GM19025 (cell line): ENCODE data around the gene MSLN.
A peak's percentile ranks its signal among the peaks of the same experiment; 100 is the strongest.
"Not testable (repeated sequence)": the region's sequence is repeated elsewhere in the genome, so short reads cannot be mapped to it uniquely, and the experiment has no call there.

Source experiments
- ATAC-seq: cut with Tn5 transposase; IDR thresholded peaks from one replicate; pipeline ENCODE4 v1.9.1; 2021; ENCODE audit warnings: mild to moderate bottlenecking, low read depth, moderate library complexity; ENCODE audit not compliant: unreplicated experiment

The MSLN gene

GRCh38 chr16:734208-734980, 26.1 kb upstream of the MSLN start:
- no peak for ATAC-seq

GRCh38 chr16:734981-735881, 25.3 kb upstream of the MSLN start:
- no peak for ATAC-seq

DNA sequence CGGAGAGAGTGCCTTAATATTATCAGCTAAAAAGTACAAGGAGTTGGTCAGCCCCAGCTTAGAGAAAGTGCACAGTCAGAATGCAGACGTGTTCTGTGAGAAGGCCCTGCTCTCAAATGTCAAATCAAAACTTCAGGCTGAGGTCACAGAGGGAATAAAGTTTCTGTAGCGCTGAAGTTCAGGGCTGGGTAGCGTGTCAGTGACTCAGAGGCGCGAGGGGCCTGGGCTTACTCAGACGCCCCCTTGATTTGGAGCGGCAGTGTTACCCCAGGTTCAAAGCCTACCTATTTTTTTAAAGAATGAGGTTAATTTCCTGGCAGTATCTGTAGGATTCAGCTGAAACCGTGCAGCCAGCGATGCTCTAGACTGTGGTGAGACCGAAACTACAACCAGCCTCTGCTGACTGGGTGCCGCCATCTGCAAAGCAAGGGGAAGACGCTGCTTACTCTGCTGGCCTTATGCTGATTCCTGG, 24.5 kb upstream of the MSLN start:
- no peak for ATAC-seq

- no peak for ATAC-seq
These were observed 23.5 kb upstream of the MSLN start for GRCh38 chr16:736936-737481.

DNA sequence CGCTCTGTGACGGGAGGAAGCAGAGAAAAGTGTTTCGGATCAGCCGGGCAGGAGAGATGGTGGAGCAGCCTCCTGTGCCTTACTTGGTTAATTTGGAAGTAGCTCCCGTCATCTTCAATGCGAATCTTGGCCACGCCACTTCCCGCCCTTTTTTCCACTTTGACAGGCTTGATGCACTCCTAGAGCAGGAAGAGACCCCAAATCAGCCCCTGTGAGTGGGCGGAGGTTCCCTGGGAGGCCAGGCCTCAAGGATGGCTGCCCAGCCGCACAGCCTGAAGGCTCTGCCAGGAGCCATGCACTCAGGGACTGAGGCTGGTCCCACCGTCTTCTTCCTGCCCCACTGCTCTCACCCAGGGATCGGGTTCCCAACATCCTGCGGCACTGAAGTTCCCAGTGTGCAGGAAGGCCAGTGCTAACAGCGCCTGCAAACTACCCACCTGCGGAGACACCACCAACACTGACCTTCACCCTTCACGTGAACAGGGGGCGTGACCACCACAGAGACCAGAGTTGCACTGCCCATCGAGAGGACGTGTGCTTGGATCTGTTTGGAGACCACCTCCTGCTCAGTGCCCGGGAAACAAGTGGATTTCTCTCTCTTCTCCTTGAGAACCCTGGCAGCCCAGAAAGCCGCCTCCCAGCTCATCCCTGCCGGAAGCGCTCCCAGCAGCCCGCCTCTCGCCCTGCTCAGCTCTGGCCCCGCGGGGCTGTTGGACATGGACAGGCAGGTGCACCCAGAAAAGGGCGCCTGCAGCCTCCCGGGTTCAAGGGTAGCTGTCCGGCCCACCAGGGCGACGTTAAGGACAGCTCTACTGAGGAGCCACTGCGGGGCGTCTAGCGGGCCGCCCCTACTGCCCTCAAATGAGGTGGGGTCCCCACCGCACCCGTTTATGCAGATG, 20.7 kb upstream of the MSLN start:
- no peak for ATAC-seq

- peak; percentile 10 for ATAC-seq
These were observed 20.1 kb upstream of the MSLN start for GRCh38 chr16:740459-740763.

- peak; percentile 63 for ATAC-seq
These were observed 19.6 kb upstream of the MSLN start, which contains the start of gene CIAO3 for GRCh38 chr16:740764-741505. TSS of gene CIAO3 (minus strand) at chr16:740997. CDS start at chr16:740985, 12 bp downstream.

- ATAC-seq, result no peak
These were observed 18.4 kb upstream of the MSLN start for GRCh38 chr16:741986-742629.

GRCh38 chr16:742894-743293, 17.6 kb upstream of the MSLN start:
- not testable (repeated sequence) for ATAC-seq

- ATAC-seq, result no peak
These were observed 16.6 kb upstream of the MSLN start for GRCh38 chr16:743794-744500.

- no peak for ATAC-seq
These were observed 14.8 kb upstream of the MSLN start for GRCh38 chr16:745739-746138.

DNA sequence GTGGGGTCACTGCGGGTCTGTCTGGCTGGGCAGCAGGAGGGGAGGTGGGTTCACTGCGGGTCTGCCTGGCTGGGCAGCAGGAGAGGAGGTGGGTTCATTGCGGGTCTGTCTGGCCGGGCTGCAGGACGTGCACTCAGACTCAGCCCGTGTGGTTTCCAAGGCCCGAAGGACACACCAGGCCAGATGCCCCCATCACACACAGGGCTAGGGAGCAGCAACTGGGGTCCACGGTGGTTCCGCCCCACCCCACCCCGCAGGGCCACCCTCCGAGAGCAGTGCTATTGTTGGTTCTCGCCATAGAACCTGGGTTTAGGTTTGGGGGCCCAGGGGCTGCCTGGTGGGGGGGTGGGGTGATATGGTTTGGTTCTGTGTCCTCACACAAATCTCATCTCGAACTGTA, 13.9 kb upstream of the MSLN start:
- ATAC-seq, result no peak

GRCh38 chr16:747978-748746, 12.4 kb upstream of the MSLN start:
- no peak for ATAC-seq

DNA sequence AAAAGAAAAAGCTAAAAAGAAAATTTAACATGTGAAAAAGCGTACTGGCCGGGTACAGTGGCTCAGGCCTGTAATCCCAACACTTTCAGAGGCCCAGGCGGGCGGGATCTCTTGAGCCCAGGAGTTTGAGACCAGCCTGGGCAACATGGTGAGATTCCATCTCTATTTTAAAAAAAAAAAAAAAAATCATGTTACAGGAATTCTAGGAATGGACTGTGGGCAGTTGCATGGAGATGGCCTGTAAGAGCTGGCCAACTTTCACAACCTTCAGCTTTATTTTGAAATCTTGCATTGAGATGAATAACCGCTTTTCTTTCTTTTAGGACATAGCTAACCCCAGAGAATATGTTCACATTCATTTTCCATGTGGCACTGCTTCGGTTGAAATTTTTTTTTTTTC, 11.5 kb upstream of the MSLN start:
- ATAC-seq, result no peak

- no peak for ATAC-seq
These were observed 10.0 kb upstream of the MSLN start for GRCh38 chr16:750485-750884.

- ATAC-seq, result no peak
These were observed 9.2 kb upstream of the MSLN start for GRCh38 chr16:751152-752006.

DNA sequence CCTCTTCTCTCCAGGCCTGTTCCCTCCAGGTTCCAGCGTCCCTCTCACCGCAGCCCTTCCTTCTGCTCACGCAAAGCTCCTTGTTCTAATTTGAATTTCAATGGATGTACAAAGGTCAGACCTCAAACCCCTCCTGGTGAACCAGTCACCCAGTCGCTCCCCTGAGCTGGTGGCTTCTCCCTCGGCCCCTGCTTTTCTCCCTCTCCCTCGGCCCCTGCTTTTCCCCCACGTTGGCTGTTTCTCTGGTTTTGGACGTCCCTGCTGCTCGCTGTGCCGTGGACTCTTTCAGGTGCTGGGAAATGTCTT, 8.6 kb upstream of the MSLN start:
- no peak for ATAC-seq
